Omental fat pad (tissue), 4 donors: ENCODE measurements around the gene PDGFD. TPM values are rescaled to one million over a fixed set of nuclear protein-coding genes. Genes with fewer than 3 reads are reported as not detected.
A peak's percentile ranks its signal among the peaks of the same experiment; 100 is the strongest.

Experiments
- ATAC-seq: fragments of 150-250 bp; one replicate; pipeline ENCODE4 v1.9.1; 2016; ENCODE audit warnings: mild to moderate bottlenecking, moderate library complexity; ENCODE audit not compliant: low FRiP score
- DNase-seq: peaks from one replicate; pipeline ENCODE4 v3.0.0-alpha.2; 2019; ENCODE audit warnings: low spot score
- total RNA-seq, 4 donors: library from RNA; depleted of rRNA; stranded (reverse); fragments of >200 nt; gene quantifications; one replicate each; pipeline ENCODE4 v1.1.0, GENCODE V29; 2016
- TF ChIP-seq, protein P1 (sequence below), 3 donors: fragments of 450-650 bp; IDR thresholded peaks; one replicate each; pipeline ENCODE4 v1.5.1; 2016 to 2017; ENCODE audit warnings: antibody characterized with exemption in 3 of 3, mild to moderate bottlenecking in 3 of 3, moderate library complexity in 2 of 3

PDGFD gene
- total RNA-seq, 4 donors from 2014 or later = 11.3 to 63.1 (median 38.9) TPM

DNA sequence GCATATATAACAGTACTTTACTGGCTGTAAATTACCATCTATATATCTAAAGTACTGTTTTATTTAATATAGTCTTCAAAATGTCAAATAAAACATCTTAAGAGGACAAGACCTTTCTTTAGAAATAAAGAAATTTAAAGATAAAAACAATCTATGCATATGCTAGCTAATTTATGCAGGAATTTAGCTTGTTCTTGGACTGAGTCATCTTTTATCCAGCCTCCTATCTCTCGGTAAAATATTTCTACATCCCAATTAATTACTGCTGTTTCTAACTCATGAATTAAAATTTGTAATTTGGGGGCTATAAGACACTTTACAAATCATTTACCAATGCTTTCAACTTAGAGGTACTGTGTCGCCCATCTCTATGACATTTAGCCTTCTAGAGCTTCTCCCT lies 200.3 kb downstream of the PDGFD start:
- TF ChIP-seq, protein P1, sequence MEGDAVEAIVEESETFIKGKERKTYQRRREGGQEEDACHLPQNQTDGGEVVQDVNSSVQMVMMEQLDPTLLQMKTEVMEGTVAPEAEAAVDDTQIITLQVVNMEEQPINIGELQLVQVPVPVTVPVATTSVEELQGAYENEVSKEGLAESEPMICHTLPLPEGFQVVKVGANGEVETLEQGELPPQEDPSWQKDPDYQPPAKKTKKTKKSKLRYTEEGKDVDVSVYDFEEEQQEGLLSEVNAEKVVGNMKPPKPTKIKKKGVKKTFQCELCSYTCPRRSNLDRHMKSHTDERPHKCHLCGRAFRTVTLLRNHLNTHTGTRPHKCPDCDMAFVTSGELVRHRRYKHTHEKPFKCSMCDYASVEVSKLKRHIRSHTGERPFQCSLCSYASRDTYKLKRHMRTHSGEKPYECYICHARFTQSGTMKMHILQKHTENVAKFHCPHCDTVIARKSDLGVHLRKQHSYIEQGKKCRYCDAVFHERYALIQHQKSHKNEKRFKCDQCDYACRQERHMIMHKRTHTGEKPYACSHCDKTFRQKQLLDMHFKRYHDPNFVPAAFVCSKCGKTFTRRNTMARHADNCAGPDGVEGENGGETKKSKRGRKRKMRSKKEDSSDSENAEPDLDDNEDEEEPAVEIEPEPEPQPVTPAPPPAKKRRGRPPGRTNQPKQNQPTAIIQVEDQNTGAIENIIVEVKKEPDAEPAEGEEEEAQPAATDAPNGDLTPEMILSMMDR (IDR thresholded peaks at IDR 0.05) = no peak
- no peak for ATAC-seq
- DNase-seq = no peak

DNA sequence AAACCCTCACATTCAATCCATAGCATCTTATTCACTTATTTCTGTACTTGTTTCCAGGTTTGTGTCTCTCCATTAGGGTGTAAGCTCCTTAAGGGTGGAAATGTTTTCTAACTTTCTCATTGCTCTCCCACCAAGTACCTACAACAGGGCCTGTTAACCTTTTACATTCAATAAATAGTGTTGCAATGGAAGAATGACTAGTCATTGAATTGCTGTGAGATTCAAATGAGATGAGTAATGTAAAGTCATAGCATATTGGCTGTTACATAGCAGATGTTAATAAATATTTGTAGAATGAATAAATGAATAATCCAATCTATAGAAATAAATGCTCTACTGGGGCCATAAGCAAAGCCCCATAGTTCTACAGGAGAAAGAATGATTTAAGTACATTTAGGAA lies 202.9 kb downstream of the PDGFD start:
- DNase-seq = no peak
- TF ChIP-seq, protein P1 (IDR thresholded peaks at IDR 0.05) = no peak
- no peak for ATAC-seq

DNA sequence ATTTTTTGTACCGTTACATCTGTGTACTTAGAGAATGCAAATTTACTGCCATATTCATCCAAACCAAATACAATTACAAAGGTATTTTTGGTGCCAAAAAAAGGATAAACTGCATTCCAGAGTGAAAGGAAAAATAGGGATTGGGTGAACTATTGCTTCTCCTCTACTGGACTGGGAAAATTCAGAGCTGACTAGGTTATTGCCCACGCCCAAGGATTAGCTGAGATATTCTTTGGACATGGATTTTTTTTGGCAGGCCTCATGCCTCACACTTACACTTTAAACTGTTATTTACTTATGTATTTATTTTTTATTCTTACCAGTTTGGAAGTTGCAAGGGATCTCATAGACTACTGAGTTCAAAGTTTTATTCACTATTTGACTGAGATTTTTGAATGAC lies 203.8 kb downstream of the PDGFD start:
- TF ChIP-seq, protein P1 (IDR thresholded peaks at IDR 0.05) = no peak
- ATAC-seq = no peak

DNA sequence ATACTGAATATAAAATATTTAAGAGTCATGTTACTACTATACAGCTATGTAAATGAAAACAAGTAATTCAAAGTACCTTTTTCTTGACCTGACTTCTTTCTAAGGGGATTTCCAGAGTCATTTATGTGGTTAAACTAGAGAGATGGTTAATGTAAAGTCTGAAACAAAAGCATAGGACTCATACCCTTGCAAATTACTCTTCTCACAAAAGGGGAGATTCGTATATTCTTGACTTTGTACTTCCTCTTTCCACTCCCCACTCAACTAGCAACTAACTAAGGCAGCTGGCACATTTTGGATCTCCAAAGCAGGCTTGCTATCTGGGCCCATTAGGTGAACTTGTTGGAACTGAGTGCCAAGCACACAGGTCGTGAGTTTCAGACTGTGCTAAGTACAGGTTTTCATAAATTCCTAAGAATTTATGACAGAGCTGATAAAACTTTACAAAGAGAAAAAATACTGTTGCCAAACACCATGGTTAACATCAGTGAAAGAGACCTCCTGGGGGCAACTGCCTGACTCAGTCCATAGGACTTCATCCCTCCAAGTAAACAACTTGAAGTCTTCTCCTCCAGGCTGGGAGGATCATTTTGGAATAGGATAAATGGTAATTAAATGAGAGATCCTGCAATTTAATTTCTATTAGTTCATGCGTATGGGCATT lies 204.5 kb downstream of the PDGFD start:
- ATAC-seq = peak; percentile 57

More for the DNA sequence above, 203.8 kb downstream of the PDGFD start:
- DNase-seq = no peak

GRCh38 chr11:103958475-103959215 lies 205.3 kb downstream of the PDGFD start:
- TF ChIP-seq, protein P1 (IDR thresholded peaks at IDR 0.05) = no peak
- ATAC-seq (no peak), DNase-seq (no peak)

More for the DNA sequence above, 204.5 kb downstream of the PDGFD start:
- TF ChIP-seq, protein P1 (IDR thresholded peaks at IDR 0.05) = no peak
- DNase-seq = no peak

- TF ChIP-seq, protein P1 (IDR thresholded peaks at IDR 0.05) = no peak
- ATAC-seq (no peak), DNase-seq (no peak)
Measured at GRCh38 chr11:103953797-103954486, 210.0 kb downstream of the PDGFD start.
